SU-DHL-6 (cell line): Measurements from ENCODE around the gene RNF150.

Source experiments
- H2AFZ ChIP-seq: fragments of 200-600 bp; sonication (generic); 2 replicates; pipeline ENCODE4 v1.6.1; 2014; ENCODE audit warnings: low read depth, mild to moderate bottlenecking, moderate library complexity, mixed read lengths, antibody characterized with exemption, low read length; ENCODE audit not compliant: severe bottlenecking
- H3F3A ChIP-seq: fragments of 200-600 bp; shearing (Covaris generic); 2 replicates; pipeline ENCODE4 v1.6.0; 2016; ENCODE audit warnings: antibody characterized with exemption, mild to moderate bottlenecking; ENCODE audit not compliant: insufficient read depth
- H3K27ac ChIP-seq: fragments of 200-600 bp; sonication (generic); 2 replicates; pipeline ENCODE4 v1.5.1; 2016; ENCODE audit warnings: low read depth, mild to moderate bottlenecking, low read length, moderate library complexity, mixed read lengths
- H3K27me3 ChIP-seq: fragments of 200-600 bp; sonication (generic), shearing (Covaris generic); 2 replicates; pipeline ENCODE4 v1.6.0; 2014; ENCODE audit warnings: mild to moderate bottlenecking, low read length
- H3K36me3 ChIP-seq: fragments of 200-600 bp; sonication (generic); 2 replicates; pipeline ENCODE4 v1.6.1; 2014; ENCODE audit warnings: mild to moderate bottlenecking, low read length, mixed read lengths
- H3K4me2 ChIP-seq: fragments of 300-600, 200-600 bp; shearing (Covaris generic), sonication (generic); 2 replicates; pipeline ENCODE4 v1.6.0; 2014; ENCODE audit warnings: low read length, low read depth, mild to moderate bottlenecking; ENCODE audit not compliant: poor library complexity, severe bottlenecking
- H3K4me3 ChIP-seq: fragments of 200-600 bp; sonication (generic); 2 replicates; pipeline ENCODE4 v1.5.1; 2014; ENCODE audit warnings: antibody characterized with exemption, low read length, mild to moderate bottlenecking, mixed read lengths; ENCODE audit not compliant: insufficient read depth, poor library complexity, severe bottlenecking
- H3K79me2 ChIP-seq: fragments of 200-600 bp; sonication (generic); 2 replicates; pipeline ENCODE4 v1.6.1; 2014; ENCODE audit warnings: mild to moderate bottlenecking, low read length, moderate library complexity; ENCODE audit not compliant: insufficient read depth
- H3K9ac ChIP-seq: fragments of 200-600 bp; sonication (generic); 2 replicates; pipeline ENCODE4 v1.7.0; 2014; ENCODE audit warnings: mild to moderate bottlenecking, low read length
- H3K9me2 ChIP-seq: fragments of 200-600 bp; sonication (generic); replicated peaks from 2 replicates; pipeline ENCODE4 v1.6.1; 2014; ENCODE audit warnings: low read length; ENCODE audit not compliant: insufficient read depth
- H3K9me3 ChIP-seq: fragments of 200-600 bp; sonication (generic); 2 replicates; pipeline ENCODE4 v1.6.1; 2014; ENCODE audit warnings: low read length, mixed read lengths; ENCODE audit not compliant: insufficient read depth
- H4K20me1 ChIP-seq: fragments of 200-600 bp; sonication (generic); 2 replicates; pipeline ENCODE4 v1.6.1; 2014; ENCODE audit warnings: low read depth, mild to moderate bottlenecking, antibody characterized with exemption, low read length, moderate library complexity, mixed read lengths
- EZH2phosphoT487 ChIP-seq: fragments of 200-600 bp; sonication (generic), shearing (Covaris generic); conservative IDR thresholded peaks from 2 replicates; pipeline ENCODE4 v1.6.1; 2018; ENCODE audit warnings: mild to moderate bottlenecking, antibody characterized with exemption, low read length, moderate library complexity, mixed read lengths
- TF ChIP-seq, protein P1 (sequence below): fragments of 200-600 bp; sonication (generic); IDR thresholded peaks from one replicate; pipeline ENCODE4 v1.5.1; 2017; ENCODE audit warnings: antibody characterized with exemption, mild to moderate bottlenecking, low read length, moderate library complexity; ENCODE audit not compliant: insufficient read depth, poor library complexity, severe bottlenecking

The RNF150 gene

DNA sequence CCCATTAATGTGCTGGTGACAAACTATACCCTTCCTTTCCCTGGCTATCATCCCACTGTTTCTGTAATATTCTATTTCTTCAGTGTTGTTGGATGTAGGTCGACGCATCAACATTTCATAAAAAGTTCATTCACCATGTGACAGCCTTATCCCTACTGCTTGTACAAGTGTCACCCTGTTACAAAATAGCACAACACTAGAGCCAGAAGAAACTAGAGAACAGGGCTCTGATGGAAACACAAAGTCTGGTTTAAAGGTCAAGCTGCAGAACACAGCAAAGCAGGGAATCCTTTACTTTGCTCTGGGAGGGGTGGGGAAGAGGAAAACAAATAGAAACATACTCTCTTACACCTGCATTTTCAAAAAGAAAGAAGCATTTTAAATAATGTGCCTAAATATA is 245.8 kb downstream of the RNF150 start:
- no peaks in the 10 kb centered on the region for H3K9me2 ChIP-seq
- H3K9me3 ChIP-seq: no peaks in the 10 kb centered on the region
- H3K4me3 ChIP-seq: no peak overlapping the region
- no peaks in the 10 kb centered on the region for H3K36me3 ChIP-seq
- H3K27me3 ChIP-seq: no peaks in the 10 kb centered on the region
- H3K4me2 ChIP-seq: no peak overlapping the region
- no peaks in the 10 kb centered on the region for H4K20me1 ChIP-seq
- TF ChIP-seq, protein P1, sequence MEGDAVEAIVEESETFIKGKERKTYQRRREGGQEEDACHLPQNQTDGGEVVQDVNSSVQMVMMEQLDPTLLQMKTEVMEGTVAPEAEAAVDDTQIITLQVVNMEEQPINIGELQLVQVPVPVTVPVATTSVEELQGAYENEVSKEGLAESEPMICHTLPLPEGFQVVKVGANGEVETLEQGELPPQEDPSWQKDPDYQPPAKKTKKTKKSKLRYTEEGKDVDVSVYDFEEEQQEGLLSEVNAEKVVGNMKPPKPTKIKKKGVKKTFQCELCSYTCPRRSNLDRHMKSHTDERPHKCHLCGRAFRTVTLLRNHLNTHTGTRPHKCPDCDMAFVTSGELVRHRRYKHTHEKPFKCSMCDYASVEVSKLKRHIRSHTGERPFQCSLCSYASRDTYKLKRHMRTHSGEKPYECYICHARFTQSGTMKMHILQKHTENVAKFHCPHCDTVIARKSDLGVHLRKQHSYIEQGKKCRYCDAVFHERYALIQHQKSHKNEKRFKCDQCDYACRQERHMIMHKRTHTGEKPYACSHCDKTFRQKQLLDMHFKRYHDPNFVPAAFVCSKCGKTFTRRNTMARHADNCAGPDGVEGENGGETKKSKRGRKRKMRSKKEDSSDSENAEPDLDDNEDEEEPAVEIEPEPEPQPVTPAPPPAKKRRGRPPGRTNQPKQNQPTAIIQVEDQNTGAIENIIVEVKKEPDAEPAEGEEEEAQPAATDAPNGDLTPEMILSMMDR: no peak
- TF ChIP-seq EZH2phosphoT487: no peak
- no peak overlapping the region for H3K9ac ChIP-seq
- H2AFZ ChIP-seq: no peak overlapping the region
- no peak overlapping the region for H3K27ac ChIP-seq
- no peaks in the 10 kb centered on the region for H3K79me2 ChIP-seq
- no peaks in the 10 kb centered on the region for H3F3A ChIP-seq

DNA sequence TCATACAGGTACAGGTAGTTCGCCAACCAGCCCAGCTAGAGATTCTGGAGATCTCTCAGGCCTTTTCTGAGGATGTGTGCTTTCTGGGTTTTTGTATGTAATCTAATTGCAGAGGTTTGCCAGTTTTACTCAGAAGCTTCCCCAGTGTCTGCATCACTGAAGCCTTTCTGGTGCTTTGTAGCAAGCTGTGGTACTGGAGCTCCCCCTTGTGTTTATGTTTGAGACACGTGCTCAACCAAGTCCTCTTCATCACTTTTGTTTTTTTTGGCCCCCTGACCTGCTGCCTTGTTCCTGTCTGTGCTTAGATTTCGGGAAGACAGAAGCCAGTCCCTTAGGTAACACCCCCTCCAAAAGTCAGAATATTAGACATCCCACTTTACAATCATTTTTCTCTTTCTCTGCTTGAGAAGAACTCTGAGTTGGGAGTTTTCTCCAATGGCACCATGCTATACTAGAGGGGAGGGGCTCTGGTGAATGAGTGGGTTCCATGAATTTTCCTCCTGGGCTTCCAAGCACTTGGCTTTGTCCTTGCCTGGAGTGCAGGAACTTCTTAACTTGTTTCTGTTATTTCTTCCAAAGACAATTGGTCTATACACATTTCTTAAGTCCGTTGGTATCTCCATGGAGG is 248.7 kb downstream of the RNF150 start:
- no peak overlapping the region for H2AFZ ChIP-seq

DNA sequence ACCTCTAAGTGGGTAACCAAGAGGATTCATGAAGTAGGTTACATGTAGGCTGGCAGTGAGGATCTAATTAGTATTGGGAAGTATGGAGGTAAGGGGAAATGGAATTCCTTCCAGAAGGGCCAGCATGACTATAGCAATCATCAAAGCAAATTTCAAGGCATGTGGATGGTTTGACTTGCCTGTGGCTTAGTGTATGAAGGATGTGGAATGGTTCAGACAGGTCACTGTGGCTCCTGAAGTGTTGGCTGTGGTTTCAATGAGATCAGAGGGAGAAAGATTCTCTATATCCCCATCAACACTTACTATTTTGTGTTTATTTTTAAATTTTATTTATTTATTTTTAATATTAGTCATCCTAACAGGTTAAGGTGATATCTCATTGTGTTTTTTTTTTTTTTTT is 255.5 kb downstream of the RNF150 start:
- H3K9me2 ChIP-seq: no peaks in the 10 kb centered on the region
- H3F3A ChIP-seq: no peaks in the 10 kb centered on the region
- no peaks in the 10 kb centered on the region for H3K36me3 ChIP-seq
- no peak overlapping the region for H3K9ac ChIP-seq
- H3K4me3 ChIP-seq: no peak overlapping the region
- no peak overlapping the region for H2AFZ ChIP-seq
- H3K9me3 ChIP-seq: no peaks in the 10 kb centered on the region
- no peaks in the 10 kb centered on the region for H3K79me2 ChIP-seq
- H3K27me3 ChIP-seq: no peaks in the 10 kb centered on the region
- H3K4me2 ChIP-seq: no peak overlapping the region
- H4K20me1 ChIP-seq: no peaks in the 10 kb centered on the region
- H3K27ac ChIP-seq: no peak overlapping the region
- TF ChIP-seq, protein P1: no peak
- no peak for TF ChIP-seq EZH2phosphoT487

More for the DNA sequence above, 248.7 kb downstream of the RNF150 start:
- Histone ChIP-seq H3K9me2 (no peaks in the 10 kb centered on the region), H4K20me1 (no peaks in the 10 kb centered on the region), H3K27ac (no peak overlapping the region), H3K9me3 (no peaks in the 10 kb centered on the region), H3K27me3 (no peaks in the 10 kb centered on the region), H3F3A (no peaks in the 10 kb centered on the region), H3K36me3 (no peaks in the 10 kb centered on the region), H3K9ac (no peak overlapping the region), H3K4me3 (no peak overlapping the region), H3K79me2 (no peaks in the 10 kb centered on the region), H3K4me2 (no peak overlapping the region)
- TF ChIP-seq, protein P1: no peak
- no peak for TF ChIP-seq EZH2phosphoT487
